ENCODE data around the gene PDHB.

Gene PDHB

DNA sequence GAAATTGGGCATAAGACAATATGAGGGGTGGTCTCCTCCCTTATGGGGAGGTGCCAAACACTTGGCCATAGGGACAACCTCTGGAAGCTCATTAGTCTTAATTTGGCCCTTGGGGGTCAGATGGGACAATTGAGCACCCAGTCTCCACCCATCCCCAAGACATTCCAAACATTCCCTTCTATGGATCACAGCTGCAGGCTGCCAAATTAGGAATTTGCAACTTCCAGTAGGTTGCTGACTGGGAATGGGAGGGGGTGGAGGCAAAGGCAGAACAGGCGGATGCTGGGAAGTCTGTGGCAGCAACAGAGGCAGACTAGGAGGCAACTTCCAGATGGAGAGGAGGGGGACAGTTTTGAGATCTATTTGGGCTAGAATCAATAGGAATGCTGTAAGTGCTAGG, 1.4 kb upstream of the PDHB start:
- no peak for DNase-seq

DNA sequence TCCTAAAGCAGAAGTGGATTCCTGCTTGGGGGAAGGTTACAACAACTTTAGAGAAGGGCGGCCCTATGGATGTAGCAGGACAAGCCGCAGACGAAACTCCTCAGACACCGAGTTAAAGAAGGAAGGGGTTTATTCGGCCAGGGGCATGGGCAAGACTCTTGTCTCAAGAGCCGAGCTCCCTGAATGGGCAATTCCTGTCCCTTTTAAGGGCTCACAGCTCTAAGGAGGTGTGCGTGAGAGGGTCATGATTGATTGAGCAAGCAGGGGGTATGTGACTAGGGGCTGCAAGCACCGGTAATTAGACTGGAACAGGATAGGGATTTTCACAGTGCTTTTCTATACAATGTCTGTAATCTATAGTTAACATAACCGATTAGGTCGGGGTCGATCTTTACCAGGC, 879 bp upstream of the PDHB start:
- no peak for DNase-seq

GRCh38 chr3:58434168-58434504, 504 bp upstream of the PDHB start:
- DNase-seq = no peak

- DNase-seq = no peak
Measured at GRCh38 chr3:58432905-58433304, 727 bp downstream of the PDHB start.

GRCh38 chr3:58429657-58430056, 4.0 kb downstream of the PDHB start:
- DNase-seq = no peak

- no peak for DNase-seq
Measured at GRCh38 chr3:58427661-58428361, 5.8 kb downstream of the PDHB start.

DNA sequence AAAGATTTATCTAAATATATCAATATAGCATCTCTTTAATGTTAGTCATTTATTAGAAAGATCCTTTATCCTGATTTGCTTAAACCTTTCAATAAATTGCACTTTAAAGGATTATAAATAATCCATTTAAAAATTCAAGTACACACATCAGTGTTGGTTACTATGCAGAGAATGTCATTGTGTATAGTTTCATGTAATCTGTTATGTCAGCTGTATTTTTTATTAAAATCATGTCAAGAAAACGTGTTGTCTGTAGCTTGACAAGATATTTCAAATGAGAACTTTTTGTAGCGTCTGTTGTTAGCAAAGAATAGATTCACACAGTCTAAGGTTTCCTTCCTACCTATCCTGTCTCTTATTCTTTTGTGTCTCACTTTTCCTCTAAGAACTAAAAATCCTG, 7.8 kb downstream of the PDHB start:
- no peak for DNase-seq

DNA sequence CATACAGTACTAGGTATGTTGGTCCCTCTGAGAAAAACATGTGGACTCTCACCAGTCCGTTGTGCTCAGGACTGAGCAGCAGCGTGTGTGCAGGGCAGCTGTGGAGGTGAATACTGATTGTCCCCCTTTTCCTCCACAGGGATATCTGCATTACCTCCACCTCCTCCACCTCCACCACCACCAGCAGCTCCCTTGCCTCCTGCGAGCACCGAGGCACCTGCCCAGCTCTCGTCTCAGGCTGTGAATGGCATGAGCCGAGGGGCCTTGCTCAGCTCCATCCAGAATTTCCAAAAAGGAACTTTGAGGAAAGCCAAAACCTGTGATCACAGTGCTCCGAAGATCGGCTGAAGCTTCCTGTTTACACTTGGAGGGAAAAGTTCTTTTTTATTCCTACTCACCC, 9.0 kb downstream of the PDHB start:
- DNase-seq = no peak

GRCh38 chr3:58422756-58423325, 10.8 kb downstream of the PDHB start:
- no peak for DNase-seq

DNA sequence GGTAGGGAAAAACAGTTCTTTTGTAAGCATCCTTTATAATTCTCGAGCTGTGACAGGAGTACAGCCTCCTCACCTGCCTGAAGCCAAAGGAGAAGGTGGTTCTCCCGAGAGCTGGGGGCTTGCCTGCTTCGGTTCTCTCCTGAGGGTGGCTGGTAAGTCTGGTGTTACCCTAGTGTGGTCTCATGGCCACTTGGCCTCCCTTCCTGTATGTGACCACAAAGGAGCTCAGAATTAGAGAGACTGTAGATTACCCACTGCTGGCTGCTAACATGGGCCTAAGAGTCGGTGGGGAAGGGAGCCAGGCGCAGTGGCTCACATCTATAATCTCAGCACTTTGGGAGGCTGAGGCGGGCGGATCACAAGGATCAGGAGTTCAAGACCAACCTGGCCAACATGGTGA, 12.6 kb downstream of the PDHB start:
- DNase-seq = no peak

DNA sequence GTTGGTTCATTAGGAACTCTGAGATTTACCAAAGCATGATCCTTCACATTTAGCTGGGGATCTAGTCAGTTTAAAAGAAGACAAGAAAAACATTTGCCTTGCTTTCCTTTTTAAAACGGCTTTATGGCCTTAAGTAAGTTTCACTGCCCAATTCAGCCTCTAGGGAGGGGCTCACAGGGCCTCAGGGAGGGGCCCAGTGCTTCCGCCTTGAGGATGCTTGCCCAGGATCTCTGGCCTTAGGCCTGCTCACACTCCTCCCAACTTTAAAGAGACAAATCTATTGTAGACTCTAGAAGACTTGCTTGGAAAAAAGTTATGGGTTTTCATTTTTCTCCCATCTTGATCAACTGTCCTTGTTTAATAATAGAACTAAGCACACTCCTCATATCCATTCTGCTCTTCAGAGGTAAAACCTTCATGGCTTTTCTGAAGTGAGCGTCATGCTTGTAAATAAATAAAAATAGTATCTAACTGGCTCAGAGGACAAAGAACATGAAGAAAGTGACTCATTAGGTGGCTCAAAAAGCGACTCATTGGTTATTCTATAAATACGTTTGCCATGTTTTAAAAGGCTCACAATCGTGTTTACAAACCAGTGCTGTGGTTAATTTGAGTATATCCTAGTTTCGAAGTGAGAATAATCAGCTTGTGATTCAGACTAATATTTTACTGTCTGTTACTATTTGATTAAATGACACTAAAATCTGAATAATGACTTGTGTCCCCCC, 13.7 kb downstream of the PDHB start:
- DNase-seq = peak; percentile 54

GRCh38 chr3:58418227-58418626, 15.4 kb downstream of the PDHB start:
- DNase-seq = no peak

DNA sequence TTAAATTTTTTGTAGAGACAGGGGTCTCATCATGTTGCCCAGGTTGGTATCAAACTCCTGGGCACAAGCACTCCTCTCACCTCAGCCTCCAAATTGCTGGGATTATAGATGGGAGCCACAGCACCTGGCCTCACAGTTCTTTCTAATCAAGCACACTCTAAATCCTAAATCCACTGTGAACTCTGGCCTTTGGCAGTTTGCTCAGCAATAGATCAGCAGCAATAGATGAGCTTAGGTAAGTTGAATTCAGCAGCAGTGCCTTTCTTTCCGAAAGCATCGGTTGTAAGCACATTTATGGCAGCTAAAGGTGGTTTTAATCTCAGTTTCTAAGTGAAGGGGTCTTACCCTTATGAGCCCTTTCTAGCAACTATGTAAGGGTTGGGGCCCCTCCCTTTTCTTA, 16.6 kb downstream of the PDHB start:
- DNase-seq = no peak

GRCh38 chr3:58416191-58416590, 17.4 kb downstream of the PDHB start:
- no peak for DNase-seq

DNA sequence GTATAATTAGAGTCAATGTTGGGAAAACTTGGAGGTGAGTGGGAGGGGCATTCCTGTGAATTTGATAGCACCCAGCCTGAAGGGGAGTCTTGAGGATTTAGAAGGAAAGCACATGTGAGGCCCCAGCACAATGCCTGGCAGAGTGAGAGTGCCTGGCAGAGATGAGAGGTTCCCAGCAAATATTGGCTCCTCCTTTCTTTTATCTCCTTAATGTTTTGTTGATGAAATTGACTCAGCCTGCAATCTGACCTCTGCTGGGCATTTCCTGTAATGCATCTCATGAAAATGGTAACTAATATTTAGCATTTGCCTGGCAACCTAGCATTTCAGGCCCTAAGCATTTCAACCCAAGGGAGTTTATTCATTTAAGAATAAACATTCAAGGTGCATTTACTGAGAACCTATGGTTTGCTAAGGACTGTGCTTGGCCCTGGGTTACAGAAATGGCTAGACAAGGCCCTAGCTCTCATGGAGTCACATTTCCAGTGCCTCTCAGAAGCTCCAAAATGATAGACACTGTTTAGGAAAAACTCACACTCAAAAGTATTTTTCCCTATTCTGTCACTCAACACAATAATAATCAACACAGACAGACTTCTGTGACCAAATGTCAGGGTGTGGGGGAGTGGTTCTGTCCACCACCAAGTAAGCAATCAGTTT, 19.0 kb downstream of the PDHB start:
- DNase-seq = peak; percentile 50

DNA sequence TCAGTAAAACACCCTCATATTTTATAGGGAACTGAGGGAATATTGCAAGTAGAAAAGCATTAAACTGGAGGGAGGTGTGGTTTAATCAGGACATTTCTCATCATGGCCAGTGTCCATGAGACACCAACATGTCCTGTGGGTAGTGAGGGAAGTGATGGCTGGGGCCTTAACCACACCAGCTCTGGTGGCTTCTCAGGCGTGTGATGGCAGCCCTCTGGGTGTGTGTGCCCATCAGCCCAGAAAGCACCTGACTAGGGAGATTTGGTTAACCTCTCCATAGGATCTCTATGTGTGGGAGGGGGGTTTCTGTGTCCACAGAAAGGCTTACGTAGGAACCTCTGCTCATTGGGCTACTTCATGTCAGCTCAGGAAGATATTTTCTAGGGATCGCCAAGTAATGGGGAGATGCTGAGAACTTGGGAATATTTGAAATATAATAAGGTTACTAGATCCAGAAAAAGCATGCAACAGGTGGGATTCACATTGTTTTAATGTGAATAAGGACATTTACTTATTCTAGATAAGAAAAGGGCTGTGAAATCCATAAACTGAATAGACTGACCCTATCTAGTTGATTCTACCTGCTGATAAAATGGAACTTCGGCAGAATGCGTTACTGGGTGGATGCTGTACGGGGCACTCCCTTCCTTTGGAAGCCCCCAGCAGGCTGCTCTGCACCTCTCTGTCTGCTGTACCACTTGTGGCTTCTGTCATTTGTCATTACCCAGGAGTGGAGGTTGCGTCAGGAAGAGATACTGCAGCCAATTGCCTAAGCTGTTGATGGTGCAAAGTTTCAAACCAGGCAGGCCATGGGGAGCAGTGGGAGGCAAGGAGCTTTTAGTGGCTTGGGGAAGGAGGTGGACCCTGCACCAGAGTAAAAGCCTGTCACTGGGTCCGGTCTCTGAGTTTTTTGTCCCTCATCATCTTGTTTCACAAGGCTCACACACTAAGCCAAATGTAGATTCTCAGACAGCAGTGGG, 21.5 kb downstream of the PDHB start:
- DNase-seq = no peak

DNA sequence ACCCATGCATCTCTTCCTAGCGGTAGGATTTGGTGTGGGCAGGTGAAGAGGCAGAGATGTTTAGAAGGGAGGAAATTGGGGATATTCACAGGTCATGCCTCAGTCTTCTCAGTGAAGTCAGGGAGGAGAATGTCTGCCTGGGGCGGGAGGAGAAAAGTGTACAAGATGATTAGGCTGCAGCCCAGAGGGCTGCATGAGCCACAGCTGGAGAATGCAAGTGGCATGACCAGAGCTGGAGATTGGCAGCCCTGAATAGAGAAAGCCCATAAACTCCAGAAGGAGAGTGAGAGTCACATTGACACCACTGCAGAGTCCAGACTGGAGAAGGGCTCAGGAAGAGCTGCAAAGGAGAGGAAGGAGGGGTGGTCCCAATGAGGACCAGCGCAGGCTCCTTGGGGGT, 22.6 kb downstream of the PDHB start:
- DNase-seq = no peak

DNA sequence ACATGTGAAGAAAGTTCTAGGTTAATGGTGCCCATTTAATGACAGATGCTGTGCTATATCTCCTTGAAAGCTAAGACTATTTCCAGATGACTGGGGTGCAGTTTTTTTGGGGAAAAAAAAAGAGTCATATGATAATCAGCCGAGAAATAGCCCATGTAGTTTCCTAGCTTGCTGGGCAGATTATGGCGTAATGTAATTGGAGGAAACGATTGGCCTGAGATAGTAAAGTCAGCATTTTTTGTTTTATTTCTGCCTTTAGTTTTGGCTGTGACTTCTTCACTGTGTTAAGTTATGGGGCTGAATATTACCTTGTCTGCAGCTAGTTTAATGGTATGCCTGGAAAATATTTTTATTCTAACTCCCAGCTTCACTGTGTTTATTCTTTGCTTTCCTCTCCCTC, 24.0 kb downstream of the PDHB start:
- DNase-seq = no peak

GRCh38 chr3:58408906-58409305, 24.7 kb downstream of the PDHB start:
- DNase-seq = no peak

DNA sequence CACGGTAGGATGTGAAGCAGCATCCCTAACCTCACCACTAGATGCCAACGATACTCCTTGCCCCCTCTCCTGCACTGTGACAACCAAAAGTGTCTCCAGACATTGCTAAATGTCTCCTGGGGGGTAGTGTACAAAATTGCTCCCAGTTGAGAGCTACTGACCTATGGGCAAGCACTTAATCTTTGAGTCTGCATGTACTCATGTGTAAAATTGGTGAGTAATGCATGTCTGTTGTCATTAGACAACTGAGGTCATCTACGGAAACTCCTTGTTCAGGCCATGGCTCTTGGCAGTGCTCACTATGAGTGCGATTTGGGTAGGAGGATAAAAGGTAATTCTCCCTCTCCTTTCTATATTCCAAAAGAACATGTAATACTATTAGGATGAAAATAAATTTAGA, 29.2 kb downstream of the PDHB start:
- no peak for DNase-seq

DNA sequence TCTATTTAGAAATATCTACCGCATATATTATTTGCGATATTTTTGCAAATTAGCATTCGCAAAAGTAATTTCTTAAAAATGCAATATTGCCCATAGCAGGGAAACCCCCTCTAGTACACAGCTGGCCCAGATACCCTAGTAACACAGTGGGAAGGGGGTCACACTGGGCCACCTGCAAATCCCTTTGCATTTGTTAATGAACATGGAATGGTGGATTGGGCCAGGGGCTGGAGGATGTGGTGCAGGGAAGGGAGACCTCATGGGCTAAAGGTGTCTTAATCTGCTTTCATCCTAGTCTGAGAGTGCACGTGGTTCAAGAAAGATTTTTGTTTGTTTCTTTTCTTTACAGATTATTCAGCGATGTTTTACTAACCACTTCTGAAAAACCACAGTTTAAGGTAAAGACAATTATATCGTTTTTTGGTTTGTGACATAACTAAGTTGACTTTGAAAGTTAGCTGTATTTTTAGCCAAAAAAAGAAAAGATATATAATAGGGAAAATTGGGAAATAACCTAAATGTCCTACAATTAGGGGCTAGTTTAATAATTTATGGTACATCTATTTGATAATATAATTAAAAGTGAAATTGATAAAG, 30.0 kb downstream of the PDHB start:
- DNase-seq = no peak

- no peak for DNase-seq
Measured at GRCh38 chr3:58398669-58399333, 34.8 kb downstream of the PDHB start.
